ENCODE data around the gene FIP1L1. TPM values are rescaled to one million over a fixed set of nuclear protein-coding genes. Genes with fewer than 3 reads are reported as not detected.

FIP1L1 gene
- total and polyA plus RNA-seq, 2 donors (not counting 3 experiments of a cell fraction or from before 2014, with no cell fraction given), result 18.9 to 51.9 TPM

DNA sequence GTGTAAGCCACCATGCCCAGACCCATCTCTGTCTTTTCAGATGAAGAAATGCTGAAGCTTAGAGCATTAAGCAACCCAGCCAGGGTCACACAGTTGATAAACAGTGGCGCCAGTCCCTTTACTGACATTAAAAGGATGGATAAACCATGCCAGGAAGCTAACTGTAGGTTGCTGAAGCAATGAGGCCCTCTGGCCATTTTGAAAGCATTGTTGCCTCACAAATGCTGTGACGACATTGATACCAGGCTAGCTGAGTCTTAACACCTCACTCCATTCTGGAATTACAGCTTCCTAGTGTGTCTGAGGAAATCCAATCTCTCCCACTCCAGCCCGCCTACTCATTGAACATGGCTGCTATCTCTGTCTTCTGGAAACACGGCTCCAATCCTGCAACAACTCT lies 124.1 kb downstream of the FIP1L1 start:
- H4K20me1 ChIP-seq (replicated peaks; ENCODE audit: control insufficient read depth, extremely low read depth, insufficient read depth, low read length), result no peaks in the 10 kb centered on the region
- H3K27me3 ChIP-seq (ENCODE audit: control insufficient read depth in 2 of 2, insufficient read depth in 2 of 2, low read length in 2 of 2), result no peaks in the 10 kb centered on the region
- no peak for TF ChIP-seq EZH2 (IDR thresholded peaks at IDR 0.05; ENCODE audit: borderline replicate concordance, low read depth, low read length, severe bottlenecking)
- no peak for TF ChIP-seq MYC (IDR thresholded peaks at IDR 0.05; ENCODE audit: low read depth, low read length)
- TF ChIP-seq, protein P1, sequence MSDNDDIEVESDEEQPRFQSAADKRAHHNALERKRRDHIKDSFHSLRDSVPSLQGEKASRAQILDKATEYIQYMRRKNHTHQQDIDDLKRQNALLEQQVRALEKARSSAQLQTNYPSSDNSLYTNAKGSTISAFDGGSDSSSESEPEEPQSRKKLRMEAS (IDR thresholded peaks at IDR 0.05; ENCODE audit: insufficient read depth, insufficient read length), result no peak
- TF ChIP-seq POLR2AphosphoS5 (IDR thresholded peaks at IDR 0.05; ENCODE audit: insufficient read depth, low read depth, low read length), result no peak
- TF ChIP-seq JUN (IDR thresholded peaks at IDR 0.05; ENCODE audit: borderline replicate concordance, insufficient read depth, insufficient read length, low read depth), result no peak
- no TSS peak for BruUV-seq (replicated peaks)
- no peak overlapping the region for H3K9ac ChIP-seq (replicated peaks; ENCODE audit: extremely low read depth, insufficient read depth, low read length)
- intact Hi-C loops (cut with micrococcal nuclease) (no loop called here), dilution Hi-C loops (cut with MboI; ENCODE audit: extremely low pct_ligation_motif_present, low sequenced_read_pairs) (no loop called here)
- ChIA-PET CTCF (interaction anchor here (1.4 kb wide), 2 partner anchors 11 to 733 kb away, joined by 4 read pairs; no protein-coding TSS in a partner anchor), POLR2A (no interaction called here)
- H3K27ac ChIP-seq (ENCODE audit: insufficient read depth, low read depth, low read length), result no peak overlapping the region
- H3K4me1 ChIP-seq (ENCODE audit: control insufficient read depth, extremely low read depth, insufficient read depth, low read length), result no peaks in the 10 kb centered on the region
- H3K9me1 ChIP-seq (replicated peaks; ENCODE audit: control insufficient read depth, extremely low read depth, insufficient read depth, low read length), result no peaks in the 10 kb centered on the region
- no peak overlapping the region for H2AFZ ChIP-seq (ENCODE audit: low read depth, low read length)
- no peaks in the 10 kb centered on the region for H3K36me3 ChIP-seq (ENCODE audit: control insufficient read depth in 2 of 2, extremely low read depth in 1 of 2, insufficient read depth in 2 of 2, low read length in 2 of 2)
- H3K79me2 ChIP-seq (ENCODE audit: control insufficient read depth, insufficient read depth, low read length), result no peaks in the 10 kb centered on the region
- no peak overlapping the region for H3K4me2 ChIP-seq (ENCODE audit: insufficient read depth, low read length)
- DNase-seq (ENCODE audit: low read depth, low spot score) (no peak), FAIRE-seq (no peak)
- H3K9me3 ChIP-seq (replicated peaks; ENCODE audit: control insufficient read depth, insufficient read depth, low read length), result no peaks in the 10 kb centered on the region
- no peak overlapping the region for H3K4me3 ChIP-seq (replicated peaks in 1 of 3; ENCODE audit: insufficient read depth in 1 of 3, low read depth in 1 of 3, low read length in 3 of 3)

GRCh38 chr4:53502094-53502493 lies 124.7 kb downstream of the FIP1L1 start:
- TF ChIP-seq POLR2AphosphoS5 (IDR thresholded peaks at IDR 0.05; ENCODE audit: insufficient read depth, low read depth, low read length), result no peak
- TF ChIP-seq, protein P2, sequence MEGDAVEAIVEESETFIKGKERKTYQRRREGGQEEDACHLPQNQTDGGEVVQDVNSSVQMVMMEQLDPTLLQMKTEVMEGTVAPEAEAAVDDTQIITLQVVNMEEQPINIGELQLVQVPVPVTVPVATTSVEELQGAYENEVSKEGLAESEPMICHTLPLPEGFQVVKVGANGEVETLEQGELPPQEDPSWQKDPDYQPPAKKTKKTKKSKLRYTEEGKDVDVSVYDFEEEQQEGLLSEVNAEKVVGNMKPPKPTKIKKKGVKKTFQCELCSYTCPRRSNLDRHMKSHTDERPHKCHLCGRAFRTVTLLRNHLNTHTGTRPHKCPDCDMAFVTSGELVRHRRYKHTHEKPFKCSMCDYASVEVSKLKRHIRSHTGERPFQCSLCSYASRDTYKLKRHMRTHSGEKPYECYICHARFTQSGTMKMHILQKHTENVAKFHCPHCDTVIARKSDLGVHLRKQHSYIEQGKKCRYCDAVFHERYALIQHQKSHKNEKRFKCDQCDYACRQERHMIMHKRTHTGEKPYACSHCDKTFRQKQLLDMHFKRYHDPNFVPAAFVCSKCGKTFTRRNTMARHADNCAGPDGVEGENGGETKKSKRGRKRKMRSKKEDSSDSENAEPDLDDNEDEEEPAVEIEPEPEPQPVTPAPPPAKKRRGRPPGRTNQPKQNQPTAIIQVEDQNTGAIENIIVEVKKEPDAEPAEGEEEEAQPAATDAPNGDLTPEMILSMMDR (IDR thresholded peaks at IDR 0.05; ENCODE audit: extremely low read depth in 1 of 2, insufficient read depth in 1 of 2, low read depth in 1 of 2, low read length in 2 of 2), result no peak
- no peak for TF ChIP-seq POLR2A (IDR thresholded peaks at IDR 0.05; ENCODE audit: low read depth, low read length)
- TF ChIP-seq EZH2 (IDR thresholded peaks at IDR 0.05; ENCODE audit: borderline replicate concordance, low read depth, low read length, severe bottlenecking), result no peak
- TF ChIP-seq, protein P1 (IDR thresholded peaks at IDR 0.05; ENCODE audit: insufficient read depth, insufficient read length), result no peak
- no peak for TF ChIP-seq MYC (IDR thresholded peaks at IDR 0.05; ENCODE audit: low read depth, low read length)
- TF ChIP-seq JUN (IDR thresholded peaks at IDR 0.05; ENCODE audit: borderline replicate concordance, insufficient read depth, insufficient read length, low read depth), result no peak
- TF ChIP-seq GATA2 (IDR thresholded peaks at IDR 0.05; ENCODE audit: insufficient read depth, insufficient read length, low read depth, low read length), result no peak
- no peak for TF ChIP-seq FOS (IDR thresholded peaks at IDR 0.05; ENCODE audit: borderline replicate concordance, insufficient read depth, low read length)
- Histone ChIP-seq H3K4me2 (ENCODE audit: insufficient read depth, low read length) (no peak overlapping the region), H3K4me1 (ENCODE audit: control insufficient read depth, extremely low read depth, insufficient read depth, low read length) (no peaks in the 10 kb centered on the region), H3K9ac (replicated peaks; ENCODE audit: extremely low read depth, insufficient read depth, low read length) (no peak overlapping the region), H4K20me1 (replicated peaks; ENCODE audit: control insufficient read depth, extremely low read depth, insufficient read depth, low read length) (no peaks in the 10 kb centered on the region), H3K27me3 (ENCODE audit: control insufficient read depth in 2 of 2, insufficient read depth in 2 of 2, low read length in 2 of 2) (no peaks in the 10 kb centered on the region), H3K9me3 (replicated peaks; ENCODE audit: control insufficient read depth, insufficient read depth, low read length) (no peaks in the 10 kb centered on the region), H3K4me3 (replicated peaks in 1 of 3; ENCODE audit: insufficient read depth in 1 of 3, low read depth in 1 of 3, low read length in 3 of 3) (no peak overlapping the region), H3K79me2 (ENCODE audit: control insufficient read depth, insufficient read depth, low read length) (no peaks in the 10 kb centered on the region), H2AFZ (ENCODE audit: low read depth, low read length) (no peak overlapping the region), H3K9me1 (replicated peaks; ENCODE audit: control insufficient read depth, extremely low read depth, insufficient read depth, low read length) (no peaks in the 10 kb centered on the region), H3K36me3 (ENCODE audit: control insufficient read depth in 2 of 2, extremely low read depth in 1 of 2, insufficient read depth in 2 of 2, low read length in 2 of 2) (no peaks in the 10 kb centered on the region), H3K27ac (ENCODE audit: insufficient read depth, low read depth, low read length) (no peak overlapping the region)
- dilution Hi-C loops (cut with MboI; ENCODE audit: extremely low pct_ligation_motif_present, low sequenced_read_pairs), result no loop called here
- DNase-seq (ENCODE audit: low read depth, low spot score), result no peak
- ChIA-PET POLR2A (no interaction called here), CTCF (interaction anchor here (1.4 kb wide), 1 partner anchor 732 kb away, joined by 4 read pairs; no protein-coding TSS in a partner anchor)
- BruUV-seq (replicated peaks), result no TSS peak
- intact Hi-C loops (cut with micrococcal nuclease), result no loop called here
- no peak for FAIRE-seq

Measured in endothelial cell of umbilical vein (primary cell).